ENCODE data around the gene AURKAIP1.

Gene AURKAIP1

GRCh38 chr1:1330366-1331067, 44.5 kb downstream of the AURKAIP1 start:
- no peak for DNase-seq
- H3K27ac Mint-ChIP-seq: peak overlapping the region; percentile 57
- TF ChIP-seq, protein P1, sequence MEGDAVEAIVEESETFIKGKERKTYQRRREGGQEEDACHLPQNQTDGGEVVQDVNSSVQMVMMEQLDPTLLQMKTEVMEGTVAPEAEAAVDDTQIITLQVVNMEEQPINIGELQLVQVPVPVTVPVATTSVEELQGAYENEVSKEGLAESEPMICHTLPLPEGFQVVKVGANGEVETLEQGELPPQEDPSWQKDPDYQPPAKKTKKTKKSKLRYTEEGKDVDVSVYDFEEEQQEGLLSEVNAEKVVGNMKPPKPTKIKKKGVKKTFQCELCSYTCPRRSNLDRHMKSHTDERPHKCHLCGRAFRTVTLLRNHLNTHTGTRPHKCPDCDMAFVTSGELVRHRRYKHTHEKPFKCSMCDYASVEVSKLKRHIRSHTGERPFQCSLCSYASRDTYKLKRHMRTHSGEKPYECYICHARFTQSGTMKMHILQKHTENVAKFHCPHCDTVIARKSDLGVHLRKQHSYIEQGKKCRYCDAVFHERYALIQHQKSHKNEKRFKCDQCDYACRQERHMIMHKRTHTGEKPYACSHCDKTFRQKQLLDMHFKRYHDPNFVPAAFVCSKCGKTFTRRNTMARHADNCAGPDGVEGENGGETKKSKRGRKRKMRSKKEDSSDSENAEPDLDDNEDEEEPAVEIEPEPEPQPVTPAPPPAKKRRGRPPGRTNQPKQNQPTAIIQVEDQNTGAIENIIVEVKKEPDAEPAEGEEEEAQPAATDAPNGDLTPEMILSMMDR (IDR thresholded peaks at IDR 0.05): no peak
- H3K4me1 Mint-ChIP-seq: peaks cover 4% of the 10 kb centered on the region
- H3K27me3 Mint-ChIP-seq (ENCODE audit: low read depth, poor library complexity): no peaks in the 10 kb centered on the region
- H3K4me3 Mint-ChIP-seq: no peak overlapping the region
- H3K9me3 Mint-ChIP-seq: no peaks in the 10 kb centered on the region
- H3K36me3 Mint-ChIP-seq (ENCODE audit: low read depth): peaks cover 4% of the 10 kb centered on the region

DNA sequence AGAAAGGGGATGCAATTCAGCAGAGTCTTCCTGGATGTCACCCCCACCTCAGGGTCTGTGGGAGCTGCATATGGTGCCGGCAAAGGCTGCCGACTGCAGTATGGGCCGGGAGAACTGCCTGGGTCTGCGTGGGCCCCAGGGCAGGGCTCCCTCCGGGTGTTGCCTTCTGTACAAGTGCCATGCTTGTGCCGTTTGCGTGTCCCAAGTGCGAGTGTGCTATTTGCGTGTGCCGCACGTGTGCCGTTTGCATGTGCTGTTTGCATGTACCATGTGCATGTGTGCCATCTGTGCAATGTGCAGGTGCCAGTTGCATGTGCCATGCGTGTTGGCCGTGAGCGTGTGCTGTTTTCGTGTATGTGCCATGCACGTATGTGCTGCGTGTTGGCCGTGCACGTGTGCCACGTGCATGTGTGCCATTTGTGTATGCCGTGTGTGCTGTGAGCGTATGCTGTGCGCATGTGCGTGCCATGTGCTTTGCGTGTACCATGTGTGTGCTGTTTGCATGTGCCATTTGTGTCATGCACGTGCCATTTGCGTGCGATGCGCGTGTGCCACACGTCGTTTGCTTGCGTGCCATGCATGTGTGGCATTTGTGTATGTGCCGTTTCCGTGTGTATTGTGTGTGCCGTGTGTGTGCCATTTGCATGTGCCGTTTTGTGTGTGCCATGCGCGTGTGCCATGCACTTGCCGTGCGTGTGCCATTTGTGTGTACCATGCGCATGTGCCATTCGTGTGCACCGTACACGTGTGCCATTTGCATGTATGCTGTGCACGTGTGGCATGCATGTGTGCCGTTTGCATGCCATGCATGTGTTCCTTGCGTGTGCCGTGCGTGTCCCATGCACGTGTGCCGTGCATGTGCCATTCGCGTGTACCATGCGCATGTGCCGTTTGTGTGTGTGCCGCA, 45.5 kb downstream of the AURKAIP1 start:
- Mint-ChIP-seq H3K36me3 (ENCODE audit: low read depth) (no peaks in the 10 kb centered on the region), H3K4me3 (no peak overlapping the region), H3K4me1 (no peaks in the 10 kb centered on the region), H3K9me3 (no peaks in the 10 kb centered on the region), H3K27me3 (ENCODE audit: low read depth, poor library complexity) (no peaks in the 10 kb centered on the region), H3K27ac (peak overlapping the region; percentile 42)
- no peak for DNase-seq
- TF ChIP-seq, protein P1 (IDR thresholded peaks at IDR 0.05): no peak

GRCh38 chr1:1328254-1328653, 46.8 kb downstream of the AURKAIP1 start:
- Mint-ChIP-seq H3K4me3 (no peak overlapping the region), H3K36me3 (ENCODE audit: low read depth) (no peaks in the 10 kb centered on the region), H3K27ac (no peak overlapping the region), H3K9me3 (no peaks in the 10 kb centered on the region), H3K4me1 (peaks cover 6% of the 10 kb centered on the region), H3K27me3 (ENCODE audit: low read depth, poor library complexity) (peaks cover 2% of the 10 kb centered on the region)
- TF ChIP-seq, protein P1 (IDR thresholded peaks at IDR 0.05): no peak
- no peak for DNase-seq

DNA sequence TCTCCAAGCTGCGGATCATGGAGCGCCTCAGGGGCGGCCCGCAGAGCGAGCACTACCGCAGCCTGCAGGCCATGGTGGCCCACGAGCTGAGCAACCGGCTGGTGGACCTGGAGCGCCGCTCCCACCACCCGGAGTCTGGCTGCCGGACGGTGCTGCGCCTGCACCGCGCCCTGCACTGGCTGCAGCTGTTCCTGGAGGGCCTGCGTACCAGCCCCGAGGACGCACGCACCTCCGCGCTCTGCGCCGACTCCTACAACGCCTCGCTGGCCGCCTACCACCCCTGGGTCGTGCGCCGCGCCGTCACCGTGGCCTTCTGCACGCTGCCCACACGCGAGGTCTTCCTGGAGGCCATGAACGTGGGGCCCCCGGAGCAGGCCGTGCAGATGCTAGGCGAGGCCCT, 47.7 kb downstream of the AURKAIP1 start:
- H3K4me3 Mint-ChIP-seq: no peak overlapping the region
- TF ChIP-seq, protein P1 (IDR thresholded peaks at IDR 0.05): no peak
- peaks cover 7% of the 10 kb centered on the region for H3K27me3 Mint-ChIP-seq (ENCODE audit: low read depth, poor library complexity)
- H3K36me3 Mint-ChIP-seq (ENCODE audit: low read depth): no peaks in the 10 kb centered on the region
- no peak overlapping the region for H3K27ac Mint-ChIP-seq
- peaks cover 15% of the 10 kb centered on the region for H3K4me1 Mint-ChIP-seq
- no peak for DNase-seq
- H3K9me3 Mint-ChIP-seq: no peaks in the 10 kb centered on the region

DNA sequence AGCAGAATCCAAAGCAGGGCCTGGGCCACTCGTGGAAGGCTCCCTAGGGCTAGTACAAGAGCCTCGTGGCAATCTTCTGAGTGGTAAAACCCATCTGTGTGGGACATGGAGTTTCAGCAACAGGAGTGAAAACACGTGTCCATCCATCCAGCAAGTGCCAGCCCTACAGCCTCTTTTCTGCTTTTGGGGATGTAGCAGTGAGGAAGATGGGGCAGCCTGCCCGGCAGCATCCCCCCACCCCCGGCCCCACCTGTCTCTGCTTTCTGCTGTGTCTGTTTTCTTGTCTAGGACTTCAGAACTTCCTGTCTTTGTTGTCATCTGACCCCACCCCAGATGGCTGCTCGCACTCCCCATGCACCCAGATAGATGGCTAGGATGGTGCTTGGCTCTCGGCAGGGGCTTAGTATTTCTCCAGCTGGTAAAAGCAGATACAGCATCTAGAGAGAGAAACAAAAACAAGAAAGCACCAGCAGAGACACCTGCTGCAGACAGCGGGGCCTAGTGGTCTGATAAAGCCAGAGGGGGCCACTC, 48.9 kb downstream of the AURKAIP1 start:
- H3K4me3 Mint-ChIP-seq: peak overlapping the region; percentile 61
- no peaks in the 10 kb centered on the region for H3K9me3 Mint-ChIP-seq
- TF ChIP-seq, protein P1 (IDR thresholded peaks at IDR 0.05): no peak
- peaks cover 7% of the 10 kb centered on the region for H3K27me3 Mint-ChIP-seq (ENCODE audit: low read depth, poor library complexity)
- no peak for DNase-seq
- H3K4me1 Mint-ChIP-seq: peaks cover 20% of the 10 kb centered on the region
- no peak overlapping the region for H3K27ac Mint-ChIP-seq
- no peaks in the 10 kb centered on the region for H3K36me3 Mint-ChIP-seq (ENCODE audit: low read depth)
